H9 (cell line): Measurements from ENCODE around the gene USH2A. TPM values are rescaled to one million over a fixed set of nuclear protein-coding genes. Genes with fewer than 3 reads are reported as not detected.

Source experiments
- DNase-seq: peaks from one replicate; pipeline ENCODE4 v3.0.0-alpha.2; 2017
- H2AFZ ChIP-seq: one replicate; pipeline ENCODE4 v1.6.1; 2013; ENCODE audit warnings: mild to moderate bottlenecking, low read length, control low read depth, moderate library complexity
- H2AK5ac ChIP-seq: 2 replicates; pipeline ENCODE4 v1.6.1; 2013; ENCODE audit warnings: low read length, control low read depth, mixed read lengths; ENCODE audit not compliant: insufficient read length
- H2BK120ac ChIP-seq: one replicate; pipeline ENCODE4 v1.6.1; 2013; ENCODE audit warnings: low read depth, mild to moderate bottlenecking, low read length, control low read depth, inconsistent platforms; ENCODE audit not compliant: poor library complexity, severe bottlenecking
- H2BK12ac ChIP-seq: 2 replicates; pipeline ENCODE4 v1.6.1; 2013; ENCODE audit warnings: low read length, control low read depth, mixed read lengths, low read depth; ENCODE audit not compliant: insufficient read length
- H2BK15ac ChIP-seq: 2 replicates; pipeline ENCODE4 v1.6.1; 2013; ENCODE audit warnings: low read depth, low read length, control low read depth
- H2BK20ac ChIP-seq: one replicate; pipeline ENCODE4 v1.6.1; 2013; ENCODE audit warnings: low read depth, mild to moderate bottlenecking, low read length, control low read depth, inconsistent platforms; ENCODE audit not compliant: poor library complexity, severe bottlenecking
- H2BK5ac ChIP-seq: 2 replicates; pipeline ENCODE4 v1.6.1; 2013; ENCODE audit warnings: low read length, control low read depth, mixed read lengths; ENCODE audit not compliant: insufficient read length
- H3K14ac ChIP-seq: 2 replicates; pipeline ENCODE4 v1.6.1; 2013; ENCODE audit warnings: low read length, control low read depth; ENCODE audit not compliant: insufficient read depth
- H3K18ac ChIP-seq: 2 replicates; pipeline ENCODE4 v1.6.1; 2013; ENCODE audit warnings: low read depth, mild to moderate bottlenecking, mixed read lengths, low read length, control low read depth; ENCODE audit not compliant: insufficient read length
- H3K23ac ChIP-seq: 2 replicates; pipeline ENCODE4 v1.6.1; 2013; ENCODE audit warnings: low read length, control low read depth, mixed read lengths, low read depth; ENCODE audit not compliant: insufficient read length
- H3K23me2 ChIP-seq: 2 replicates; pipeline ENCODE4 v1.6.1; 2013; ENCODE audit warnings: low read depth, mild to moderate bottlenecking, mixed read lengths, low read length, control low read depth; ENCODE audit not compliant: insufficient read length, poor library complexity, severe bottlenecking
- H3K27ac ChIP-seq: 2 replicates; pipeline ENCODE4 v1.5.1; 2013; ENCODE audit warnings: low read length, control low read depth, mixed read lengths, low read depth; ENCODE audit not compliant: insufficient read length
- H3K27me3 ChIP-seq: 2 replicates; pipeline ENCODE4 v1.6.1; 2013; ENCODE audit warnings: low read length, control low read depth, inconsistent platforms; ENCODE audit not compliant: insufficient read depth
- H3K4ac ChIP-seq: 2 replicates; pipeline ENCODE4 v1.6.1; 2013; ENCODE audit warnings: low read depth, mild to moderate bottlenecking, control low read depth, inconsistent platforms, low read length, moderate library complexity
- H3K4me1 ChIP-seq: 2 replicates; pipeline ENCODE4 v1.6.1; 2013; ENCODE audit warnings: low read length, control low read depth, inconsistent platforms; ENCODE audit not compliant: insufficient read depth
- H3K4me2 ChIP-seq: 2 replicates; pipeline ENCODE4 v1.6.1; 2013; ENCODE audit warnings: low read length, control low read depth, mixed read lengths; ENCODE audit not compliant: insufficient read length, insufficient read depth
- H3K56ac ChIP-seq: 2 replicates; pipeline ENCODE4 v1.6.1; 2013; ENCODE audit warnings: low read depth, mild to moderate bottlenecking, mixed read lengths, low read length, control low read depth; ENCODE audit not compliant: insufficient read length
- H3K79me1 ChIP-seq: 2 replicates; pipeline ENCODE4 v1.6.1; 2013; ENCODE audit warnings: low read depth, mild to moderate bottlenecking, moderate library complexity, low read length, control low read depth, inconsistent platforms; ENCODE audit not compliant: insufficient read depth, poor library complexity, severe bottlenecking
- H3K79me2 ChIP-seq: 2 replicates; pipeline ENCODE4 v1.6.1; 2013; ENCODE audit warnings: low read length, control low read depth, inconsistent platforms; ENCODE audit not compliant: insufficient read depth
- H3K9ac ChIP-seq: 2 replicates; pipeline ENCODE4 v1.6.1; 2013; ENCODE audit warnings: low read length, control low read depth, mixed read lengths; ENCODE audit not compliant: insufficient read length; ENCODE audit errors: extremely low read depth
- H3K9me3 ChIP-seq: one replicate; pipeline ENCODE4 v1.6.1; 2013; ENCODE audit warnings: low read depth, low read length, inconsistent platforms; ENCODE audit not compliant: control insufficient read depth
- H3T11ph ChIP-seq: one replicate; pipeline ENCODE4 v1.6.1; 2013; ENCODE audit warnings: mild to moderate bottlenecking, low read length, control low read depth, inconsistent platforms
- H4K20me1 ChIP-seq: one replicate; pipeline ENCODE4 v1.6.1; 2013; ENCODE audit not compliant: control insufficient read depth, insufficient read length, insufficient read depth
- H4K5ac ChIP-seq: 2 replicates; pipeline ENCODE4 v1.6.1; 2013; ENCODE audit warnings: low read depth, mild to moderate bottlenecking, mixed read lengths, low read length, control low read depth; ENCODE audit not compliant: insufficient read length
- H4K8ac ChIP-seq: replicated peaks from 2 replicates; pipeline ENCODE4 v1.6.1; 2013; ENCODE audit warnings: low read length, control low read depth, mixed read lengths, low read depth; ENCODE audit not compliant: insufficient read length
- H4K91ac ChIP-seq: 2 replicates; pipeline ENCODE4 v1.6.1; 2013; ENCODE audit warnings: low read depth, mild to moderate bottlenecking, moderate library complexity, mixed read lengths, low read length, control low read depth; ENCODE audit not compliant: insufficient read length
- H3K27ac Mint-ChIP-seq, 3 experiments: 2 replicates in 2 of 3; 3 replicates in 1 of 3; pipeline ENCODE4 v1.8.0; 2020 to 2021; ENCODE audit warnings: mixed read lengths in 3 of 3, mild to moderate bottlenecking in 1 of 3, moderate library complexity in 1 of 3
- H3K27me3 Mint-ChIP-seq: 2 replicates; pipeline ENCODE4 v1.8.0; 2021; ENCODE audit warnings: low read depth, mild to moderate bottlenecking, moderate library complexity, mixed read lengths
- H3K36me3 Mint-ChIP-seq, 3 experiments: 2 replicates in 2 of 3; 3 replicates in 1 of 3; pipeline ENCODE4 v1.8.0; 2020 to 2021; ENCODE audit warnings: low read depth in 3 of 3, mixed read lengths in 3 of 3; ENCODE audit not compliant: insufficient read depth in 1 of 3
- H3K4me1 Mint-ChIP-seq, 2 experiments: 2 replicates each; pipeline ENCODE4 v1.8.0; 2020; ENCODE audit warnings: mixed read lengths in 2 of 2
- H3K4me3 Mint-ChIP-seq, 2 experiments: 2 replicates in 1 of 2; 3 replicates in 1 of 2; pipeline ENCODE4 v1.8.0; 2020 to 2021; ENCODE audit warnings: mild to moderate bottlenecking in 2 of 2, mixed read lengths in 2 of 2, moderate library complexity in 1 of 2
- H3K9me3 Mint-ChIP-seq, 2 experiments: 2 replicates in 1 of 2; 3 replicates in 1 of 2; pipeline ENCODE4 v1.8.0; 2020; ENCODE audit warnings: mild to moderate bottlenecking in 2 of 2, mixed read lengths in 2 of 2, moderate library complexity in 1 of 2
- WGBS: extraction: QIAGEN DNeasy Blood & Tissue Kit; methylation state at CpG from one replicate; pipeline ENCODE4 v1.1.7; 2013; ENCODE audit warnings: missing lambda C conversion rate, low lambda C conversion rate, mixed read lengths; ENCODE audit not compliant: insufficient read length; ENCODE audit errors: extremely low coverage; 5-methylcytosine and 5-hydroxymethylcytosine counted together
- total RNA-seq: library from RNA; stranded (reverse); gene quantifications from 2 replicates; pipeline ENCODE4 v1.2.1, GENCODE V29; 2021
- TF ChIP-seq, protein P1 (sequence below): fragments of 200-600 bp; sonication (generic); conservative IDR thresholded peaks from 3 replicates; pipeline ENCODE4 v1.8.0; 2021; ENCODE audit warnings: antibody characterized with exemption, mild to moderate bottlenecking

USH2A gene
- total RNA-seq, 1 experiment from 2014 or later = 0.11 TPM

DNA sequence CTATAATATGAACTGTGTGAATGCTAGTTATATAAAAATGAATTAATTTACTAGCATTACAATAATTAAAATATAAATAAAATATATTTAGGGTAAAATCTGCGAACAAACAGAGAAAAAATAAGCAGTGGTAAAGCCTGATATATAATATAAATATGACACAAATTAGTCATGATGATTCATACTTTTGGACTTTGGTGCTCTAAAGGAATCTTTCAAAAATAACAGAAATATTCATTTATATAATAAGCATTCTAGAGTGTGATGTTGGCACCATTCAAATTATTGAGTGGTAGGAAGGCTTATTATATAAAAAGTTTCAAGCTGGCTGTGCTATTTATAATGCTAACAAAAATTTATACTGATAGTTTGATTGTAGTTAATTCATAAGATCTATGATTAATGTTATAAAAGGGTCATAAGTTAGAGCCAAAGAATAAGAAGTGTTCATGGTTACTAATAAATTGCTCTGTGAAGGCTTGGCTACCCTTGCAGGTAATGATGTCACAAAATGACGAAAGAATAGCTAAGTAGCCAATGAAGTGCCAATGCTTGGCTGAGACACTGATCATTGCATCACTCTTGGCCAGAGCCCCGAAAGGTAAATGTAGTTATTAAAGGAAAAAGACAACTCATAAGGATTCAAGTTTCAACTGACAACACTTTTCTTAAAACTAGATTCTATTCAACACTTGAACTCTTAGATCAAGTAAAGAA is 108.7 kb downstream of the USH2A start:
- WGBS = no CpG with 5 or more reads among the region's 3 CpGs
- Mint-ChIP-seq H3K4me1 (no peaks in the 10 kb centered on the region), H3K9me3 (no peaks in the 10 kb centered on the region), H3K4me3 (no peak overlapping the region), H3K27me3 (no peaks in the 10 kb centered on the region), H3K36me3 (no peaks in the 10 kb centered on the region), H3K27ac (no peak overlapping the region)
- Histone ChIP-seq H3K79me2 (no peaks in the 10 kb centered on the region), H2BK12ac (no peak overlapping the region), H2BK15ac (no peak overlapping the region), H3K27ac (no peak overlapping the region), H3K4me1 (no peaks in the 10 kb centered on the region), H4K91ac (no peak overlapping the region), H4K8ac (no peak overlapping the region), H3K56ac (no peak overlapping the region), H4K5ac (no peak overlapping the region), H3K23me2 (no peaks in the 10 kb centered on the region), H3K4me2 (no peak overlapping the region), H3K18ac (no peak overlapping the region), H4K20me1 (no peaks in the 10 kb centered on the region), H2BK120ac (no peak overlapping the region), H3T11ph (no peak overlapping the region), H3K27me3 (no peaks in the 10 kb centered on the region), H2AK5ac (no peak overlapping the region), H3K4ac (no peak overlapping the region), H2BK5ac (no peak overlapping the region), H3K23ac (no peak overlapping the region), H3K79me1 (no peaks in the 10 kb centered on the region), H2BK20ac (no peak overlapping the region), H3K9me3 (no peaks in the 10 kb centered on the region), H2AFZ (no peak overlapping the region), H3K14ac (no peak overlapping the region), H3K9ac (no peak overlapping the region)
- no peak for DNase-seq
- TF ChIP-seq, protein P1, sequence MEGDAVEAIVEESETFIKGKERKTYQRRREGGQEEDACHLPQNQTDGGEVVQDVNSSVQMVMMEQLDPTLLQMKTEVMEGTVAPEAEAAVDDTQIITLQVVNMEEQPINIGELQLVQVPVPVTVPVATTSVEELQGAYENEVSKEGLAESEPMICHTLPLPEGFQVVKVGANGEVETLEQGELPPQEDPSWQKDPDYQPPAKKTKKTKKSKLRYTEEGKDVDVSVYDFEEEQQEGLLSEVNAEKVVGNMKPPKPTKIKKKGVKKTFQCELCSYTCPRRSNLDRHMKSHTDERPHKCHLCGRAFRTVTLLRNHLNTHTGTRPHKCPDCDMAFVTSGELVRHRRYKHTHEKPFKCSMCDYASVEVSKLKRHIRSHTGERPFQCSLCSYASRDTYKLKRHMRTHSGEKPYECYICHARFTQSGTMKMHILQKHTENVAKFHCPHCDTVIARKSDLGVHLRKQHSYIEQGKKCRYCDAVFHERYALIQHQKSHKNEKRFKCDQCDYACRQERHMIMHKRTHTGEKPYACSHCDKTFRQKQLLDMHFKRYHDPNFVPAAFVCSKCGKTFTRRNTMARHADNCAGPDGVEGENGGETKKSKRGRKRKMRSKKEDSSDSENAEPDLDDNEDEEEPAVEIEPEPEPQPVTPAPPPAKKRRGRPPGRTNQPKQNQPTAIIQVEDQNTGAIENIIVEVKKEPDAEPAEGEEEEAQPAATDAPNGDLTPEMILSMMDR = no peak
